PC-3 (cell line): ENCODE results near the gene COL12A1. TPM values are rescaled to one million over a fixed set of nuclear protein-coding genes. Genes with fewer than 3 reads are reported as not detected.
A peak's percentile ranks its signal among the peaks of the same experiment; 100 is the strongest.

ENCODE experiments used
- ATAC-seq: fragments of 200-7000 bp; cut with Tn5 transposase; 2 replicates; pipeline ENCODE4 v1.9.1; 2020; ENCODE audit warnings: mild to moderate bottlenecking, moderate library complexity
- BruUV-seq: library from RNA; stranded (reverse); fragments of 400-500 nt; replicated peaks from 2 replicates; lab custom pipeline; 2021; lab: Mats Ljungman, UMichigan
- CTCF ChIA-PET: fragments of 300-600 bp; sonication (Branson Sonifier 250); formaldehyde crosslinking; loops from one replicate; lab custom pipeline; 2022; ENCODE audit warnings: antibody characterized with exemption; lab: Charles Lee
- POLR2A ChIA-PET: fragments of 300-600 bp; sonication (Branson Sonifier 250); formaldehyde crosslinking; loops from one replicate; lab custom pipeline; 2022; ENCODE audit warnings: antibody characterized with exemption; ENCODE audit not compliant: unreplicated experiment; lab: Charles Lee
- DNase-seq: peaks from one replicate; pipeline ENCODE4 v3.0.0-alpha.2; 2015
- H2AFZ ChIP-seq: fragments of 300-600 bp; sonication (generic); 2 replicates; pipeline ENCODE4 v1.6.0; 2016; ENCODE audit warnings: antibody characterized with exemption, low read length
- H3F3A ChIP-seq: fragments of 300-600 bp; sonication (generic); one replicate; pipeline ENCODE4 v1.6.0; 2017; ENCODE audit warnings: antibody characterized with exemption, low read length, control low read depth, mild to moderate bottlenecking; ENCODE audit not compliant: unreplicated experiment
- H3K27ac ChIP-seq: fragments of 300-600 bp; sonication (generic); 2 replicates; pipeline ENCODE4 v1.5.1; 2016; ENCODE audit warnings: mild to moderate bottlenecking, low read length
- H3K27me3 ChIP-seq: fragments of 300-600 bp; sonication (generic); 2 replicates; pipeline ENCODE4 v1.6.1; 2016; ENCODE audit warnings: low read length, mixed read lengths
- H3K36me3 ChIP-seq: fragments of 300-600 bp; sonication (generic); 2 replicates; pipeline ENCODE4 v1.6.1; 2016; ENCODE audit warnings: low read depth, mixed run types, low read length, mixed read lengths
- H3K4me1 ChIP-seq: fragments of 300-600 bp; sonication (generic); 2 replicates; pipeline ENCODE4 v1.5.1; 2016; ENCODE audit warnings: low read length; ENCODE audit not compliant: insufficient read depth
- H3K4me2 ChIP-seq: fragments of 300-600 bp; sonication (generic); 2 replicates; pipeline ENCODE4 v1.6.0; 2016; ENCODE audit warnings: low read length
- H3K4me3 ChIP-seq: fragments of 300-600 bp; sonication (generic); 2 replicates; pipeline ENCODE4 v1.5.1; 2016; ENCODE audit warnings: mild to moderate bottlenecking, low read length, mixed read lengths
- H3K79me2 ChIP-seq: fragments of 300-600 bp; sonication (generic); 2 replicates; pipeline ENCODE4 v1.6.1; 2017; ENCODE audit warnings: low read length, mixed read lengths
- H3K9ac ChIP-seq: fragments of 300-600 bp; sonication (generic); 2 replicates; pipeline ENCODE4 v1.6.0; 2016; ENCODE audit warnings: mild to moderate bottlenecking, low read length
- H3K9me2 ChIP-seq: fragments of 300-600 bp; sonication (generic); replicated peaks from 2 replicates; pipeline ENCODE4 v1.6.1; 2016; ENCODE audit warnings: mixed run types, low read length, mixed read lengths
- H3K9me3 ChIP-seq: fragments of 300-600 bp; sonication (generic); 2 replicates; pipeline ENCODE4 v1.6.1; 2016; ENCODE audit warnings: low read length, mixed read lengths
- H4K20me1 ChIP-seq: fragments of 300-600 bp; sonication (generic); 2 replicates; pipeline ENCODE4 v1.6.1; 2016; ENCODE audit warnings: low read length, mixed read lengths
- CTCF ChIP-seq: fragments of 300-600 bp; sonication (generic); conservative IDR thresholded peaks from 2 replicates; pipeline ENCODE4 v1.5.1; 2017; ENCODE audit warnings: antibody characterized with exemption, low read depth, mild to moderate bottlenecking, low read length
- EZH2 ChIP-seq: fragments of 300-600 bp; sonication (generic); IDR thresholded peaks from one replicate; pipeline ENCODE4 v1.6.1; 2017; ENCODE audit warnings: antibody characterized with exemption, mild to moderate bottlenecking, low read length; ENCODE audit not compliant: unreplicated experiment
- EZH2phosphoT487 ChIP-seq: fragments of 300-600 bp; sonication (generic); IDR thresholded peaks from 2 replicates; pipeline ENCODE4 v1.6.1; 2018; ENCODE audit warnings: mild to moderate bottlenecking, antibody characterized with exemption, low read length, borderline replicate concordance
- intact Hi-C: fragments of 100-400 bp; cut with micrococcal nuclease; formaldehyde crosslinking; loops from 2 replicates; pipeline ENCODE4 v1.9.0; 2023
- total RNA-seq: library from RNA; depleted of rRNA; stranded (reverse); fragments of >200 nt; gene quantifications from 2 replicates; pipeline ENCODE4 v1.2.3, GENCODE V29; 2014

The COL12A1 gene
- total RNA-seq, 1 experiment from 2014 or later = 24.2 TPM

DNA sequence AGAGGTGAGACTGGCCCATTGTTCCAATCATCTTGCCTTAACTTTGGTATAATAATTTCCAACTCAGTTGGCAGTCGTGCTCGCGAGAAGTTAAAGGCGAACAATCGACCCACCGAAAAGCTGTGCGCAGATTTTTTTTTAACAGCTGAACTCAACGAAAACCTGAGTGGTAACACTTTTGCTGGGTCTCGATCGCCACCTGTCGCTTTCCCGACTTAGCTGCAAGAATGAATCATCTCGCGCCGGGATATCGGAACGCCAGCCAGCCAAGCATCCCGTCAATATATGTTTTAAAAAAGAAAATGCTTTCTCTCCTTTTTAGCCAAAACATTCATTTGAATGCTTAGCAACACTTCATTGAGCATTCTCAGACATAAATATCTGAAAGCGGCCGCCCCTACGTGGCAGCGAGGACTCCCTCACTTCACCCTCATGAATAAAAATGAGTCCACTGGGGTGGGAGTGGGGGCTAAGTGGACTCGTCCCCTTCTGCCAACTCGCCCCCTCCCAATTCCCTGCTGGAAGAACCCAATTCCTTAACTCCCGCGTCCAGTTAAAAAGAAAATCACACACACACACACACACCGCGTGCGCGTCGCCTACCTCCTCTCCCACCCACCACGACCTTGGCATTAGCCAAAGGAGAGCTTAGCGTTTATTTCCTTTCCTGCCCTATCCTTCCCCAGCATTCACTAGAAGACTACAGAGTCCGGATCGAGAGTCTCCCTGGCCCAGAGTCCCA, 1.5 kb downstream of the COL12A1 start:
- no peaks in the 10 kb centered on the region for H3K27me3 ChIP-seq
- intact Hi-C loops = loop anchor here (1.0 to 10.0 kb wide), 8 partner anchors 102 to 1350 kb away; no protein-coding TSS in a partner anchor
- peaks cover 56% of the 10 kb centered on the region for H3K79me2 ChIP-seq
- no peaks in the 10 kb centered on the region for H3K9me3 ChIP-seq
- peak overlapping the region; percentile 94 for H2AFZ ChIP-seq
- ATAC-seq (peak; percentile 10), DNase-seq (peak; percentile 86)
- H3K4me1 ChIP-seq = peaks cover 13% of the 10 kb centered on the region
- H3K4me2 ChIP-seq = peak overlapping the region; percentile 98
- TF ChIP-seq EZH2 = no peak
- peak; percentile 69 for TF ChIP-seq CTCF
- BruUV-seq = no TSS peak
- H3K4me3 ChIP-seq = peak overlapping the region; percentile 98
- peak overlapping the region; percentile 59 for H3K9ac ChIP-seq
- H3F3A ChIP-seq = no peaks in the 10 kb centered on the region
- H4K20me1 ChIP-seq = no peaks in the 10 kb centered on the region
- ChIA-PET POLR2A (interaction anchor here (0.5 to 0.6 kb wide), 2 partner anchors 207 to 447 kb away, joined by 3 to 6 read pairs; no protein-coding TSS in a partner anchor), CTCF (interaction anchor here (0.6 to 1.5 kb wide), 7 partner anchors 139 to 1151 kb away, joined by 3 to 8 read pairs (median 4); no protein-coding TSS in a partner anchor)
- H3K36me3 ChIP-seq = no peaks in the 10 kb centered on the region
- peak overlapping the region; percentile 42 for H3K27ac ChIP-seq
- H3K9me2 ChIP-seq = no peaks in the 10 kb centered on the region

- H3K79me2 ChIP-seq = peaks cover 62% of the 10 kb centered on the region
- no peaks in the 10 kb centered on the region for H3F3A ChIP-seq
- H3K9me3 ChIP-seq = no peaks in the 10 kb centered on the region
- no peaks in the 10 kb centered on the region for H4K20me1 ChIP-seq
- H3K4me2 ChIP-seq = peak overlapping the region; percentile 98
- peak overlapping the region; percentile 94 for H2AFZ ChIP-seq
- ATAC-seq (no peak), DNase-seq (peak; percentile 18)
- ChIA-PET CTCF (interaction anchor here (0.8 to 1.5 kb wide), 5 partner anchors 138 to 860 kb away, joined by 3 to 8 read pairs (median 3); no protein-coding TSS in a partner anchor), POLR2A (no interaction called here)
- H3K4me3 ChIP-seq = peak overlapping the region; percentile 98
- no peaks in the 10 kb centered on the region for H3K27me3 ChIP-seq
- H3K4me1 ChIP-seq = peaks cover 12% of the 10 kb centered on the region
- no TSS peak for BruUV-seq
- no peak for TF ChIP-seq EZH2
- intact Hi-C loops = loop anchor here (1.0 to 10.0 kb wide), 8 partner anchors 101 to 1349 kb away; no protein-coding TSS in a partner anchor
- peak overlapping the region; percentile 55 for H3K9ac ChIP-seq
- H3K27ac ChIP-seq = peak overlapping the region; percentile 42
- H3K9me2 ChIP-seq = no peaks in the 10 kb centered on the region
- no peaks in the 10 kb centered on the region for H3K36me3 ChIP-seq
These were observed 2.1 kb downstream of the COL12A1 start for GRCh38 chr6:75203721-75204120.

DNA sequence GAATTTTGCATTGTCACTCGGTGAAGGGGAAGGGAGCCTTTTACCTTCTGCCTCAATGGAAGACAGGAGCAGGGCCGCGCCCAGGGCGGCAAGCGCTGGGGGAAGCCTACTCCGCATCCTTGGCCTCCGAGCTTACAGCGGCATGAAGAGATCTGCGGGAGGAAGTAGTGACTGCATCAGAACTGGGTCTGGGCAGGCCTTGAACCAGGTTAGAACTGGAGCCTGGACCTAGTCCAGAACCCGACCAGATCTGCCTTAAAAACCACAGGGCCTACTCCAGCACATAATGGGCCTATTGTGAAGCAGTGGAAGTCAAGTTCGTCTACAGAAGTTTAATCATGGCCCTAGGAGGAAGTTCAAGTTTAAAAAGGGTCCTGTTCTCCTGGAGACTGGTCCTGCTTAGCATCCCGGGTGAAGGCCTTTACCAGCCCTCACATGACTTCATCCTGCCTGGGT, 3.1 kb downstream of the COL12A1 start:
- BruUV-seq = no TSS peak
- H3K4me3 ChIP-seq = no peak overlapping the region
- H3K9ac ChIP-seq = no peak overlapping the region
- H2AFZ ChIP-seq = no peak overlapping the region
- no peak overlapping the region for H3K4me2 ChIP-seq
- ATAC-seq (no peak), DNase-seq (no peak)
- H4K20me1 ChIP-seq = no peaks in the 10 kb centered on the region
- peaks cover 9% of the 10 kb centered on the region for H3K4me1 ChIP-seq
- peaks cover 69% of the 10 kb centered on the region for H3K79me2 ChIP-seq
- no peak for TF ChIP-seq EZH2phosphoT487
- no peak for TF ChIP-seq CTCF
- TF ChIP-seq EZH2 = no peak
- intact Hi-C loops = loop anchor here (5.0 to 10.0 kb wide), 5 partner anchors 100 to 1348 kb away; no protein-coding TSS in a partner anchor
- no peaks in the 10 kb centered on the region for H3K36me3 ChIP-seq
- no peaks in the 10 kb centered on the region for H3K27me3 ChIP-seq
- CTCF ChIA-PET = no interaction called here
- POLR2A ChIA-PET = no interaction called here
- no peaks in the 10 kb centered on the region for H3K9me3 ChIP-seq
- no peaks in the 10 kb centered on the region for H3F3A ChIP-seq
- no peaks in the 10 kb centered on the region for H3K9me2 ChIP-seq
- no peak overlapping the region for H3K27ac ChIP-seq
